SKM-1 (cell line): ENCODE measurements around the gene RSPH6A.

Experiments
- DNase-seq: peaks from one replicate; lab custom pipeline; 2025; ENCODE audit not compliant: unreplicated experiment; lab: John Stamatoyannopoulos, UW

RSPH6A gene

GRCh38 chr19:45781214-45782161, 33.6 kb downstream of the RSPH6A start:
- no peak for DNase-seq

- no peak for DNase-seq
Measured at GRCh38 chr19:45780448-45781213, 34.5 kb downstream of the RSPH6A start.

GRCh38 chr19:45780146-45780447, 35.0 kb downstream of the RSPH6A start:
- DNase-seq = no peak

GRCh38 chr19:45779231-45780145, 35.6 kb downstream of the RSPH6A start:
- DNase-seq = no peak

- no peak for DNase-seq
Measured at GRCh38 chr19:45778010-45778661, 37.0 kb downstream of the RSPH6A start.

GRCh38 chr19:45777395-45777961, 37.6 kb downstream of the RSPH6A start:
- DNase-seq = no peak

- DNase-seq = no peak
Measured at GRCh38 chr19:45774765-45775164, 40.3 kb downstream of the RSPH6A start.

- DNase-seq = no peak
Measured at GRCh38 chr19:45773384-45773783, 41.7 kb downstream of the RSPH6A start.

GRCh38 chr19:45772912-45773311, 42.2 kb downstream of the RSPH6A start:
- no peak for DNase-seq

GRCh38 chr19:45772130-45772840, 42.8 kb downstream of the RSPH6A start:
- DNase-seq = no peak

GRCh38 chr19:45771311-45771933, 43.7 kb downstream of the RSPH6A start:
- DNase-seq = no peak

- DNase-seq = no peak
Measured at GRCh38 chr19:45770192-45771101, 44.7 kb downstream of the RSPH6A start.

- DNase-seq = no peak
Measured at GRCh38 chr19:45769821-45770191, 45.3 kb downstream of the RSPH6A start.

- no peak for DNase-seq
Measured at GRCh38 chr19:45768984-45769782, 45.9 kb downstream of the RSPH6A start, which contains the start of gene SIX5. SIX5 (minus strand) TSS chr19:45769252; CDS start chr19:45768844, 408 bp downstream.

- no peak for DNase-seq
Measured at GRCh38 chr19:45768655-45768983, 46.5 kb downstream of the RSPH6A start.

GRCh38 chr19:45767881-45768654, 47.0 kb downstream of the RSPH6A start:
- DNase-seq = no peak

- no peak for DNase-seq
Measured at GRCh38 chr19:45767410-45767880, 47.7 kb downstream of the RSPH6A start.
